Embryonic facial prominence (tissue), 1 donor: ENCODE measurements around the gene SLC7A9.
"Not testable (repeated sequence)": the region's sequence is repeated elsewhere in the genome, so short reads cannot be mapped to it uniquely, and the experiment has no call there.

Experiments used
- DNase-seq: peaks from one replicate; pipeline ENCODE4 v3.0.0-alpha.2; 2016; ENCODE audit errors: extremely low spot score

SLC7A9 gene

DNA sequence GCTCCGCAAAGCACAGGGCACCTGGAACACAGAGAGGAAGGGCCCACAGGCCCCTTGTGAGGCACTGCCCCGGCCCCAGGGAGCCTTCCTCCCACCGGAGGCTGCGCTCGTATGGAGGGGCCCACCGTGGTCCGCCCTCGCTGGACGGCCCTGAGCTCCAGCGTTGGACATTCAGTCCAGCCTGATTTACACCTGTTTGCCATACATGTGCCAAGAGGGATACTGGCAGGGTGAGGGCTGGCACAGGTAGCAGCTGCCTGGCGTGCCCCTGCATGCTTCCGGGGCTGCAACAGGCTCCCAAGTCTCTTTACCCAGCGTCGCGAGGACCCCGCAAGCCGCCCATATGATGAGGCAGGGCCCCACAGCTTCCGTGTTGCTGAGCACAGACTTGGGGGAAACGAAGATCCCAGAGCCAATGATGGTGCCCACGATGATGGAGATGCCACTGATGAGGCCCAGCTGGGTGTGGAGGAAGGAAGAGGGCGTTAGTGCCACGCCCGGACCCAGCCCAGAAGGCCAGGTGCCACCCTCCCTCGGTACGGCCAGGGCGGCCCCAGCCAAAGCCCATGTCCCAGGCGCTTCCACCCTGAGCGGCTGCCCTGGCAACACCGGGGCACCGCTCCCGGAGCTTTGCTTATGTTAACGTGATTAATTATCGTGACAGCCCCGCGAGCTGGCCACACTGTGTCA is 5.1 kb downstream of the SLC7A9 start:
- DNase-seq: no peak

- no peak for DNase-seq
Observed at GRCh38 chr19:32863841-32864240, 5.7 kb downstream of the SLC7A9 start.

GRCh38 chr19:32863301-32863700 is 6.3 kb downstream of the SLC7A9 start:
- no peak for DNase-seq

DNA sequence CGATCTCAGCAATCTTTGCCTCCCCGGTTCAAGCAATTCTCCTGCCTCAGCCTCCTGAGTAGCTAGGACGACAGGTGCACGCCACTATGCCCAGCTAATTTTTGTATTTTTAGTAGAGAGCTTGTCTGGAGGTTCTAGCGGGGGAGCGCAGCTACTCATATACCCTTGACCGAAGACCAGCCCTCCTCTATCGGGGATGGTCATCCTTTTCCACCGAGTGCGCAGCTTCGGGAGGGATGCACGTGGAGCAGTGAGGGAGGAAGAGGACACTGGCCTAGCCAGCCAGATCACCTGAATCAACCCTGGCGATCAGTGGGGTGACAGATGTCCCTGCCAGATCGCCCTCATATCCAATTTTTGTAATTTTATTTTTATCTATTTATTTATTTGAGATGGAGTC is 6.8 kb downstream of the SLC7A9 start:
- no peak for DNase-seq

DNA sequence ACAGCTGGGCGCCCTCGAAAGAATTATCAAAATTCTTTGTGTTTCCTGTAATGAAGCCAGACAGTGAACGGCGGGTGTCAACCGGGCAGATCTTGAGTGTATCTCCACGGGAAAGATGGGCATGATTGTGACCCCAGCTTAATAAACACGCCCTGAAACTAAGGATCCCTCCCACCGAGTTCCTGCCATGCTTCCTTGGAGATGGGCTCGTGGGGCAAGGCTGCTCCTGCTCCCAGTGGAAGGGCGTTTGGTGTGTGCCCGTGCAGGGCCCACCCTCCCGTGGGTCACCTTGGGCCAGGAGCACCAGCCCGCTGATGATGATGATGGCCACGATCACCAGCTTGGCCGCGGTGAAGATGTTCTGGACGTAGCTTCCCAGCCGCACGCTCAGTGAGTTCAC is 7.4 kb downstream of the SLC7A9 start:
- DNase-seq: no peak

DNA sequence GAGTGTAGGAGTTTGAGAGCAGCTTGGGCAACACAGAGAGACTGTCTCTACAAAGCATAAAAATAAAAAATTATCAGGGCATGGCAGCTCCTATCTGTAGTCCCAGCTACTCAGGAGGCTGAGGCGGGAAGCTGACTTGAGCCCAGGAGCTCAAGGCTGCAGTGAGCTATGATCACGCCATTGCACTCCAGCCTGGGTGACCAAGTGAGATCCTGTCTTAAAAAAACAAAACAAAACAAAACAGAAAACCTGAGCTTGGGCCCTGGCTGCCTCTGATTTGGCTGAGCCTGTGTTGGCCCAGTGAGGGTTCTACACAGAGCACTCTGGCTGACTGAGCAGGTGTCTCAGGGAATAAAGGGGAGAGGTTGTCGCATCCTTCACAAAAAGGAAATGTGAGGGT is 8.0 kb downstream of the SLC7A9 start:
- DNase-seq: no peak

DNA sequence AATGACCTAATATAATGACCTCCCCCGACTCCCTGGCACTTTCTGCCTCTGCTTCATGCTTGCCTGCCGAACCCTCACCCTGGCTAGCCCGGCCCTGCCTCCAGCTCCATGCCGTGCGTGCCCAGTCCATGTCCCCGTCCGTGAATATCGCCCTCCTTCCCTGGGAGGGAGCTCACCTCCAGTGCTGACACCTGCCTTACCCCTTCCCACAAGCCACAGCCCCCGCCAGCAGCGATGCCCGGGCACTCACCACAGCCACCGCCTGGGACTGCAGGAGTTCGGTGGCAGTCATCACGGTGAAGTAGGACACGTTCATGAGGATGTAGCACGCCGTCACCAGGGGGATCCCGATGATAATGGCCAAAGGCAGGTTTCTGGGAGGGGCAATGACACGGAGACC is 10.0 kb downstream of the SLC7A9 start:
- DNase-seq: no peak

GRCh38 chr19:32858559-32858958 is 11.0 kb downstream of the SLC7A9 start:
- DNase-seq: no peak

GRCh38 chr19:32858155-32858554 is 11.4 kb downstream of the SLC7A9 start:
- DNase-seq: no peak

DNA sequence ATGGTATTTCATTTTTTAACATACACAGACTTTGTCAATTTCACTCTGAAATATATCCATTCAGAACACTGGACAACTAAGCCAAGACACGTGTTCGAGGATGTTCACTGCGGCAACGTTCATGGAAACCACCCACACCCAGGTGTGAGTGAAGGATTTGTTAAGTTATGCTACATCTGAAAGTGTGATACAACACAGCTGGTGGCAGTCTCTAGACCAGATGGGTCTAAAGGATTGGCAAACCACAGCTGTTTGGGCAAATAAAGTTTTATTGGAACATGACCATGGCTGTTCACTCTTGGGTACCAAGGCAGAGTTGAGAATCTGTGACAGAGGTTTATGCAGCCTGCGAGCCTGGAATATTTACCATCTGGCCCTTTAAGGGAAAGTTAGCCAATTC is 12.0 kb downstream of the SLC7A9 start:
- DNase-seq: no peak

- not testable (repeated sequence) for DNase-seq
Observed at GRCh38 chr19:32856818-32857217, 12.7 kb downstream of the SLC7A9 start.

DNA sequence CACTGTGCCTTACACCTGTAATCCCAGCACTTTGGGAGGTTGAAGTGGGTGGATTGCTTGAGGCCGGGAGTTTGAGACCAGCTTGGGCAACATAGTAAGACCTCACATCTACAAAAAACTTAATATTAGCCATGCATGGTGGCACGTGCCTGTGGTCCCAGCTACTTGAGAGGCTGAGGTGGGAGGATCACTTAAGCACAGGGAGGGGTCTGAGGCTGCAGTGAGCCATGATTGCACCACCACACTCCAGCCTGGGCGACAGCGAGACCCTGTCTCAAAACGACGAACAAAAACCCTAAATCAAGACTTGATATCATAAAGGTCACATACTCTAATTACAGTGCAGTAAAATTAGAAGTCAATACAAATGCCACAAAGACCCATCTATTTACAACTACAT is 17.4 kb downstream of the SLC7A9 start:
- DNase-seq: no peak

GRCh38 chr19:32848035-32848434 is 21.5 kb downstream of the SLC7A9 start:
- DNase-seq: not testable (repeated sequence)

DNA sequence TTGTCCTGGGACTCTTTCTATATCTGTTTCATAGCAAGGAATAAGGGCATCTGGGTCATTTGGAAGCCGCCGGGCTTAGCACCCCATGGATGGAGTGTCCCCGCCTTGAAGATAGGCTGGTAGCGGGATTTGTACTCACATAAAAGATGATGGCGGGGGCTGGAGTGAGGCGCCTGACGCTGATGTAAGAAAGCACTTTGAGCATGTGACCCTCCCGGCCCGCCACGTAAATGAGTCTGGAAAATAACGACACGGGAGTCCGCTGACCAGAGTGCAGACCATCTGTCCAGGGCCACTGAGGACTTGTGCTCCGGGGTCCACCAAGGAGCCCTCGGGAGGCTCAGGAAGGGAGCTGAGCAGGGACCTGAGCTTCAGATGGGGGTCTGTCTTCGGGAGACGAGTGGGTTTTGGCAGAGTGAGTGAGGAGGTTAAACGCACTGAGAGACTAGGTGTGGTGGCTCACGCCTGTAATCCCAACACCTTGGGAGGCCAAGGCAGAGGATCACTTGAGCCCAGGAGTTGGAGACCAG is 25.8 kb downstream of the SLC7A9 start:
- DNase-seq: no peak

DNA sequence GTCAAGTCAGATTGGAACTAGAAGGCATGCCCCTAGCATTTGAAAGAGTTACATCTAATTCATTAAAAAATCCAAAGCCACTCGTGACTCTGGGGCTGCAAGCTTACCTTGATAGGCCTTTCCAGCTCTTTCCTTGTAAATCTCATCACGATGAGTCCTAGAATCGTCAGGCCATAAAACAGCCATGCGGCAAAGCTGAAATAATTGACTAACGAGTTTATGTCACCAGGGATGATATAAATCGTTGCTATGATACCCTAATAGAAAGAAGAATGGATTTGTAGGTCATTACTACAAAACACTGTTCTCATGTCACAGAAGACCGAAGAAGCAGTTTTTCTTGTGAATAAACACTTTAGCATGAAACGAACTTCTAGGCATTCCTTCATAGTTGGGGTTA is 27.5 kb downstream of the SLC7A9 start:
- DNase-seq: no peak

DNA sequence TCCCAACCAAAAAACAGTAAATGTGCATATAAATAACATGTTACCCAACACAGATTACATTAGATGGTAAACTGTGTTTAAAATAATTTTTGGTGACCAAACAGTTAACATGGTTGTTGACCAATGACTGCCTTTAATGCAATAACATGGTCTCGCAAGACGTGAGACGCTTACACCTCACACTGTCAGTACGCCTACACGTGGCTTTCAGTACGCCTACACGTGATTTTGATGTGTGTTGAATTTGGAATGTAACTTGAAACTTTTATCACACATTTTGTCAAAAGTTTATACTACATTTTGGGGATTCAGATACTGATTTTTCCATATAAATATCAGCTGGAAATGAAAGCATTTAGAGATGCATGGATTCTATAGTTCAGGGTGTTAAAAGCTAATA is 32.0 kb downstream of the SLC7A9 start:
- DNase-seq: no peak

- DNase-seq: not testable (repeated sequence)
Observed at GRCh38 chr19:32833388-32833787, 36.2 kb downstream of the SLC7A9 start.

GRCh38 chr19:32832825-32833224 is 36.7 kb downstream of the SLC7A9 start:
- DNase-seq: not testable (repeated sequence)

DNA sequence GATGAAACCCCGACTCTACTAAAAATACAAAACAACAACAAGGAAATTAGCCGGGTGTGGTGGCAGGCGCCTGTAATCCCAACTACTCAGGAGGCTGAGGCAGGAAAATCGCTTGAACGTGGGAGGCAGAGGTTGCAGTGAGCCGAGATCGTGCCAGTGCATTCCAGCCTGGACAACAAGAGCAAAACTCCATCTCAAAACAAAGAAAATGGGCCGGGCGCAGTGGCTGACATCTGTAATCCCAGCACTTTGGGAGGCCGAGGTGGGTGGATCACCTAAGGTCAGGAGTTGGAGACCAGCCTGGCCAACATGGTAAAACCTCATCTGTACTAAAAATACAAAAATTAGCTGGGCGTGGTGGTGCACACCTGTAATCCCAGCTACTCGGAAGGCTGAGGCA is 37.5 kb downstream of the SLC7A9 start:
- not testable (repeated sequence) for DNase-seq

DNA sequence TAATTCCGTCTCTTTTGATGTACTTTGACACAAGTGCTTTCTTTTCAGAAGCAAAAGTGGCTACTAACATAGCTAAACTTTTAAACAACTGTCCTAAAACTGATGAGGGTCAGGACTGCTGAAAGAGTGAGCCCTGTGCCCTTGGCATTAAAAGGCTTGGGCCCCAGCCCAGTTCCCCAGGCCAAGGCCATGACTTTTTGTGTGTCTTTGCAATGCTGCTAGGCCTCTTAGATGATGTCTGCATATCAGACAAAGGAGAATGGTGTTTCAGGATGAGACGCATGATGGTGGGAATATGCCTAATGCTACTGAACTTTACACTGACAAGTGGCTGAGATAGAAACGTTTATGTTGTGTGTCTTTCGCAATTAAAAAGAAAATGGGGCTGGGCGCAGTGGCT is 38.0 kb downstream of the SLC7A9 start:
- DNase-seq: no peak

DNA sequence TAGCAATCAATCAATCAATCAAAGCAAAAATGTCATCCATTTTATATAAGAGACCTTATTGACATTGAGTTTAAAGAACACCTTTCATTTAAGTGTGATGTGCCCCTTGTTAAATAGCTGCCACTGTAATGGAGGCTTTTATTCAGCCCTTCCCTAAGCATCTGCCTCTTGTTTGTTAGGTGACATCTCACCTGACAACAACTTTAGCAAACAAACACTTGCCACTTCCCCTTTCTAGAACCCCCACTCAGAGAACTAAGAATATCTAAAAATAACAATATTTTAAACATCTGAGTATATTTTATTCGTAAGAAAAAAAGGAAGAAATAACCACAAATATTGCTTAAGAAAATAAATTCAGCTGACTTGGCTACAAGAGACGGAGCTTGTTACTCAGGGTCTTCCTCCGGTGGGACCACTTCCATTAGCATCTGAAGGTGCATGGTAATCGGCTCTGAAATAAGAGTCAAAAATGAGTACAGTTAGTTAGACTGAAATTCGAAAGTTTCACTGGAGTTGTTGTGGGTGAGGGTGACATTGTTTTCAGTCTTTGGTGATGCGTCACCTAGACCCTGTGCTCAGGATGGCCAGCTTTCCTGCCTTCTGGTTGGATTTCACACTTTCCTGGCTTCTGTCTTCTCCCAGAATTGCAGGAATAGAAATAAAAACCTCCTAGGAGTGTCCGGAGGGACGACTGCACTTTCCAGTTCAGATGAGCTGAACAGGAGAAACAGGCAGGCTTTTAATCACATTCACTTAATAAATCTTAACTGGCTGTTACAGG is 39.1 kb downstream of the SLC7A9 start:
- no peak for DNase-seq

GRCh38 chr19:32829345-32829896 is 40.1 kb downstream of the SLC7A9 start:
- DNase-seq: no peak
